NT2/D1 (cell line): ENCODE results near the gene FTO.

ENCODE experiments used
- SUZ12 ChIP-seq: IDR thresholded peaks from 2 replicates; pipeline ENCODE4 v1.6.1; 2011; ENCODE audit not compliant: insufficient read length, insufficient read depth; ENCODE audit errors: extremely low read depth
- ZNF274 ChIP-seq: IDR thresholded peaks from 2 replicates; pipeline ENCODE4 v1.6.1; 2011; ENCODE audit warnings: mild to moderate bottlenecking, low read depth, low read length

- TF ChIP-seq ZNF274 (no peak), SUZ12 (no peak)
Observed at GRCh38 chr16:53884748-53885147, 180.8 kb downstream of the FTO start.
